Ramos (cell line): ENCODE data around the gene SLC27A3.

ENCODE experiments used
- in situ Hi-C: fragments of 300-500 bp; cut with MboI; formaldehyde crosslinking; loops from one replicate; pipeline ENCODE4 v1.14.3; 2022; ENCODE audit warnings: low sequenced_read_pairs; ENCODE audit not compliant: unreplicated experiment

SLC27A3 gene

GRCh38 chr1:153795934-153796785 lies 21.0 kb downstream of the SLC27A3 start:
- in situ Hi-C loops = loop anchor here (5.0 kb wide), 1 partner anchor 181 kb away; the partner anchor contains the start of gene JTB

GRCh38 chr1:153796786-153797659 lies 21.8 kb downstream of the SLC27A3 start:
- in situ Hi-C loops = loop anchor here (5.0 kb wide), 1 partner anchor 180 kb away; the partner anchor contains the start of gene JTB

- in situ Hi-C loops = loop anchor here (5.0 kb wide), 1 partner anchor 179 kb away; the partner anchor contains the start of gene JTB
These were observed 23.2 kb downstream of the SLC27A3 start for GRCh38 chr1:153798468-153798780.

GRCh38 chr1:153799016-153799415 lies 23.8 kb downstream of the SLC27A3 start:
- in situ Hi-C loops = loop anchor here (5.0 kb wide), 1 partner anchor 178 kb away; the partner anchor contains the start of gene JTB

GRCh38 chr1:153799566-153800465 lies 24.6 kb downstream of the SLC27A3 start:
- in situ Hi-C loops = loop anchor here (5.0 kb wide), 1 partner anchor 177 kb away; the partner anchor contains the start of gene JTB

- in situ Hi-C loops = no loop called here
These were observed 25.3 kb downstream of the SLC27A3 start for GRCh38 chr1:153800516-153800915.

- in situ Hi-C loops = no loop called here
These were observed 25.9 kb downstream of the SLC27A3 start for GRCh38 chr1:153801028-153801625.

GRCh38 chr1:153801786-153802697 lies 26.8 kb downstream of the SLC27A3 start:
- in situ Hi-C loops = no loop called here

GRCh38 chr1:153803470-153804056 lies 28.4 kb downstream of the SLC27A3 start:
- in situ Hi-C loops = no loop called here

GRCh38 chr1:153804112-153804511 lies 28.9 kb downstream of the SLC27A3 start:
- in situ Hi-C loops = no loop called here

- in situ Hi-C loops = no loop called here
These were observed 30.0 kb downstream of the SLC27A3 start for GRCh38 chr1:153805042-153805745.

GRCh38 chr1:153805886-153806719 lies 30.9 kb downstream of the SLC27A3 start:
- in situ Hi-C loops = no loop called here

- in situ Hi-C loops = no loop called here
These were observed 41.2 kb downstream of the SLC27A3 start for GRCh38 chr1:153816283-153816889.

- in situ Hi-C loops = no loop called here
These were observed 43.7 kb downstream of the SLC27A3 start for GRCh38 chr1:153818876-153819275.

GRCh38 chr1:153827168-153827964 lies 52.2 kb downstream of the SLC27A3 start:
- in situ Hi-C loops = no loop called here
